Measurements from ENCODE around the gene WWOX. TPM values are rescaled to one million over a fixed set of nuclear protein-coding genes. Genes with fewer than 3 reads are reported as not detected.

WWOX gene
- total RNA-seq, 1 donor from 2014 or later = 43.2 TPM

- TF ChIP-seq CTCF (IDR thresholded peaks at IDR 0.05; ENCODE audit: unreplicated experiment) = no peak
- Mint-ChIP-seq H3K4me3 (ENCODE audit: low read depth) (no peak overlapping the region), H3K4me1 (ENCODE audit: low read depth) (peaks cover 2% of the 10 kb centered on the region), H3K9me3 (ENCODE audit: low read depth) (peaks cover 2% of the 10 kb centered on the region), H3K36me3 (ENCODE audit: insufficient read depth) (no peaks in the 10 kb centered on the region), H3K27me3 (no peaks in the 10 kb centered on the region), H3K27ac (no peak overlapping the region)
- no peak for DNase-seq (ENCODE audit: low spot score, unreplicated experiment)
These were observed 840.1 kb downstream of the WWOX start for GRCh38 chr16:78939597-78939996.

- Mint-ChIP-seq H3K27me3 (peaks cover 3% of the 10 kb centered on the region), H3K27ac (no peak overlapping the region), H3K36me3 (ENCODE audit: insufficient read depth) (no peaks in the 10 kb centered on the region), H3K4me1 (ENCODE audit: low read depth) (peaks cover 4% of the 10 kb centered on the region), H3K4me3 (ENCODE audit: low read depth) (no peak overlapping the region), H3K9me3 (ENCODE audit: low read depth) (peaks cover 2% of the 10 kb centered on the region)
- no peak for TF ChIP-seq CTCF (IDR thresholded peaks at IDR 0.05; ENCODE audit: unreplicated experiment)
- no peak for DNase-seq (ENCODE audit: low spot score, unreplicated experiment)
These were observed 843.3 kb downstream of the WWOX start for GRCh38 chr16:78942625-78943245.

GRCh38 chr16:78945336-78945735 is 845.9 kb downstream of the WWOX start:
- H3K27ac Mint-ChIP-seq = no peak overlapping the region
- no peak for TF ChIP-seq CTCF (IDR thresholded peaks at IDR 0.05; ENCODE audit: unreplicated experiment)
- no peak for DNase-seq (ENCODE audit: low spot score, unreplicated experiment)
- peaks cover 3% of the 10 kb centered on the region for H3K27me3 Mint-ChIP-seq
- H3K4me1 Mint-ChIP-seq (ENCODE audit: low read depth) = peaks cover 4% of the 10 kb centered on the region
- H3K36me3 Mint-ChIP-seq (ENCODE audit: insufficient read depth) = no peaks in the 10 kb centered on the region
- H3K9me3 Mint-ChIP-seq (ENCODE audit: low read depth) = peaks cover 2% of the 10 kb centered on the region
- no peak overlapping the region for H3K4me3 Mint-ChIP-seq (ENCODE audit: low read depth)

- Mint-ChIP-seq H3K4me1 (ENCODE audit: low read depth) (peaks cover 4% of the 10 kb centered on the region), H3K4me3 (ENCODE audit: low read depth) (no peak overlapping the region), H3K9me3 (ENCODE audit: low read depth) (peaks cover 2% of the 10 kb centered on the region), H3K27ac (no peak overlapping the region), H3K27me3 (peaks cover 3% of the 10 kb centered on the region), H3K36me3 (ENCODE audit: insufficient read depth) (no peaks in the 10 kb centered on the region)
- DNase-seq (ENCODE audit: low spot score, unreplicated experiment) = no peak
- TF ChIP-seq CTCF (IDR thresholded peaks at IDR 0.05; ENCODE audit: unreplicated experiment) = no peak
These were observed 847.1 kb downstream of the WWOX start for GRCh38 chr16:78946556-78946955.

- TF ChIP-seq CTCF (IDR thresholded peaks at IDR 0.05; ENCODE audit: unreplicated experiment) = no peak
- H3K27ac Mint-ChIP-seq = no peak overlapping the region
- H3K9me3 Mint-ChIP-seq (ENCODE audit: low read depth) = no peaks in the 10 kb centered on the region
- H3K27me3 Mint-ChIP-seq = peaks cover 3% of the 10 kb centered on the region
- peaks cover 1% of the 10 kb centered on the region for H3K4me1 Mint-ChIP-seq (ENCODE audit: low read depth)
- H3K4me3 Mint-ChIP-seq (ENCODE audit: low read depth) = no peak overlapping the region
- DNase-seq (ENCODE audit: low spot score, unreplicated experiment) = no peak
- H3K36me3 Mint-ChIP-seq (ENCODE audit: insufficient read depth) = no peaks in the 10 kb centered on the region
These were observed 851.3 kb downstream of the WWOX start for GRCh38 chr16:78950768-78951167.
